Skeletal muscle tissue (tissue), 4 donors: Measurements from ENCODE around the gene MYEF2. TPM values are rescaled to one million over a fixed set of nuclear protein-coding genes. Genes with fewer than 3 reads are reported as not detected.
A peak's percentile ranks its signal among the peaks of the same experiment; 100 is the strongest.

ENCODE experiments used
- H3K27ac ChIP-seq: one replicate; pipeline ENCODE4 v1.7.0; 2013; ENCODE audit warnings: mild to moderate bottlenecking, low read depth, low read length, inconsistent platforms
- H3K27me3 ChIP-seq, 3 donors: one replicate each; pipeline ENCODE4 v1.7.0; 2013; ENCODE audit warnings: low read length in 3 of 3; ENCODE audit not compliant: control insufficient read depth in 3 of 3, insufficient read depth in 3 of 3
- H3K36me3 ChIP-seq, 3 donors: one replicate each; pipeline ENCODE4 v1.7.0; 2013; ENCODE audit warnings: low read length in 3 of 3; ENCODE audit not compliant: control insufficient read depth in 3 of 3, insufficient read depth in 3 of 3
- H3K4me1 ChIP-seq, 3 donors: one replicate each; pipeline ENCODE4 v1.7.0; 2013; ENCODE audit warnings: low read length in 3 of 3, mild to moderate bottlenecking in 3 of 3; ENCODE audit not compliant: control insufficient read depth in 3 of 3, insufficient read depth in 3 of 3
- H3K4me3 ChIP-seq, 3 donors: one replicate each; pipeline ENCODE4 v1.7.0; 2013; ENCODE audit warnings: low read length in 3 of 3
- H3K9ac ChIP-seq, 3 donors: one replicate each; pipeline ENCODE4 v1.7.0; 2013; ENCODE audit warnings: low read length in 3 of 3, mild to moderate bottlenecking in 3 of 3, moderate library complexity in 2 of 3, low read depth in 1 of 3
- H3K9me3 ChIP-seq, 3 donors: one replicate each; pipeline ENCODE4 v1.7.0; 2013; ENCODE audit warnings: low read length in 3 of 3; ENCODE audit not compliant: control insufficient read depth in 3 of 3
- total RNA-seq: library from RNA; depleted of rRNA; stranded (reverse); fragments of >200 nt; gene quantifications from one replicate; pipeline ENCODE4 v1.2.3, GENCODE V29; 2014
- donor health status: Osteomylitis.

Gene MYEF2, protein sequence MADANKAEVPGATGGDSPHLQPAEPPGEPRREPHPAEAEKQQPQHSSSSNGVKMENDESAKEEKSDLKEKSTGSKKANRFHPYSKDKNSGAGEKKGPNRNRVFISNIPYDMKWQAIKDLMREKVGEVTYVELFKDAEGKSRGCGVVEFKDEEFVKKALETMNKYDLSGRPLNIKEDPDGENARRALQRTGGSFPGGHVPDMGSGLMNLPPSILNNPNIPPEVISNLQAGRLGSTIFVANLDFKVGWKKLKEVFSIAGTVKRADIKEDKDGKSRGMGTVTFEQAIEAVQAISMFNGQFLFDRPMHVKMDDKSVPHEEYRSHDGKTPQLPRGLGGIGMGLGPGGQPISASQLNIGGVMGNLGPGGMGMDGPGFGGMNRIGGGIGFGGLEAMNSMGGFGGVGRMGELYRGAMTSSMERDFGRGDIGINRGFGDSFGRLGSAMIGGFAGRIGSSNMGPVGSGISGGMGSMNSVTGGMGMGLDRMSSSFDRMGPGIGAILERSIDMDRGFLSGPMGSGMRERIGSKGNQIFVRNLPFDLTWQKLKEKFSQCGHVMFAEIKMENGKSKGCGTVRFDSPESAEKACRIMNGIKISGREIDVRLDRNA
- 3.7 TPM for total RNA-seq

GRCh38 chr15:48177766-48178647, at the start of gene MYEF2:
Gene MYEF2 (minus strand): TSS chr15:48178295. CDS start chr15:48178237, 58 bp downstream.
- H3K4me1 ChIP-seq = peaks cover 0 to 2% (median 2%) of the 10 kb centered on the region in 3 donors
- peak within 1 kb of the TSS; percentile 51 to 59 (median 54) for H3K4me3 ChIP-seq
- H3K9ac ChIP-seq = peak within 1 kb of the TSS in 2 of 3 donors; percentile 1 to 62
- no peak within 1 kb of the TSS for H3K27ac ChIP-seq
- H3K36me3 ChIP-seq = no peaks in the 10 kb centered on the region
- peaks cover 6 to 10% (median 6%) of the 10 kb centered on the region in 3 donors for H3K27me3 ChIP-seq
- no peaks in the 10 kb centered on the region for H3K9me3 ChIP-seq

- Histone ChIP-seq H3K36me3 (no peaks in the 10 kb centered on the region), H3K27me3 (no peaks in the 10 kb centered on the region), H3K27ac (no peak overlapping the region), H3K4me1 (no peaks in the 10 kb centered on the region), H3K4me3 (no peak overlapping the region), H3K9me3 (no peaks in the 10 kb centered on the region), H3K9ac (no peak overlapping the region)
Measured at GRCh38 chr15:48225771-48226170, 47.7 kb upstream of the MYEF2 start.

GRCh38 chr15:48222627-48223026, 44.5 kb upstream of the MYEF2 start:
- Histone ChIP-seq H3K36me3 (no peaks in the 10 kb centered on the region), H3K27ac (no peak overlapping the region)

DNA sequence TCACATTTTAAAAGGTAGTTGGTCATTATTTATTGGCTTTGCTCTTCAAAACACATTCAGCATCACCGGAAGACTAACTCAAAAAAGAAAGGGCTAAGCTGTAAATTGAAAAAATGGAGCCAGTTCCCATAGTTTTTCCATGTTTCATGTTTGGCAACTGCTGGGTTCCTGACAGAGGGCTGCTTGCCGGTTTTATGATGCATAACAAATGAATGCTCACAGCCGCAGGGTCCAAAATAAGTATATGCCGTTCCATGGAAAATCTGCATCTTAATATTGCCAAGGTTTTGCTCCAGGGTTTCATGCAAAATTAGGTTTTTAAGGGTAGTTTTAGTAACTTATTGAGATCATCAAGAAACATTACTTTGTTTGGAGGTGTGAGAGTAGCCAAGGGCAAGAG, 43.8 kb upstream of the MYEF2 start:
- Histone ChIP-seq H3K9ac (no peak overlapping the region), H3K9me3 (no peaks in the 10 kb centered on the region), H3K4me1 (no peaks in the 10 kb centered on the region), H3K27ac (no peak overlapping the region), H3K36me3 (no peaks in the 10 kb centered on the region), H3K4me3 (no peak overlapping the region), H3K27me3 (no peaks in the 10 kb centered on the region)

More at GRCh38 chr15:48222627-48223026, 44.5 kb upstream of the MYEF2 start:
- Histone ChIP-seq H3K9me3 (no peaks in the 10 kb centered on the region), H3K4me3 (no peak overlapping the region), H3K9ac (no peak overlapping the region), H3K27me3 (no peaks in the 10 kb centered on the region), H3K4me1 (no peaks in the 10 kb centered on the region)

GRCh38 chr15:48221261-48221660, 43.2 kb upstream of the MYEF2 start:
- Histone ChIP-seq H3K4me1 (no peaks in the 10 kb centered on the region), H3K9ac (no peak overlapping the region), H3K27ac (no peak overlapping the region), H3K27me3 (no peaks in the 10 kb centered on the region), H3K9me3 (no peaks in the 10 kb centered on the region), H3K36me3 (no peaks in the 10 kb centered on the region), H3K4me3 (no peak overlapping the region)

GRCh38 chr15:48205981-48206380, 27.9 kb upstream of the MYEF2 start, which contains the start of gene SLC12A1:
Gene SLC12A1 (plus strand): TSS chr15:48206302. CDS start chr15:48207720, 1,418 bp downstream.
- H3K4me3 ChIP-seq = no peak within 1 kb of the TSS
- H3K4me1 ChIP-seq = no peaks in the 10 kb centered on the region
- no peaks in the 10 kb centered on the region for H3K9me3 ChIP-seq
- H3K27me3 ChIP-seq = no peaks in the 10 kb centered on the region
- H3K27ac ChIP-seq = no peak within 1 kb of the TSS
- no peak within 1 kb of the TSS for H3K9ac ChIP-seq
- no peaks in the 10 kb centered on the region for H3K36me3 ChIP-seq

GRCh38 chr15:48202068-48202467, 24.0 kb upstream of the MYEF2 start:
- H3K27me3 ChIP-seq = no peaks in the 10 kb centered on the region
- H3K4me3 ChIP-seq = no peak overlapping the region
- no peaks in the 10 kb centered on the region for H3K4me1 ChIP-seq
- no peak overlapping the region for H3K27ac ChIP-seq
- H3K36me3 ChIP-seq = no peaks in the 10 kb centered on the region
- no peak overlapping the region for H3K9ac ChIP-seq
- no peaks in the 10 kb centered on the region for H3K9me3 ChIP-seq

DNA sequence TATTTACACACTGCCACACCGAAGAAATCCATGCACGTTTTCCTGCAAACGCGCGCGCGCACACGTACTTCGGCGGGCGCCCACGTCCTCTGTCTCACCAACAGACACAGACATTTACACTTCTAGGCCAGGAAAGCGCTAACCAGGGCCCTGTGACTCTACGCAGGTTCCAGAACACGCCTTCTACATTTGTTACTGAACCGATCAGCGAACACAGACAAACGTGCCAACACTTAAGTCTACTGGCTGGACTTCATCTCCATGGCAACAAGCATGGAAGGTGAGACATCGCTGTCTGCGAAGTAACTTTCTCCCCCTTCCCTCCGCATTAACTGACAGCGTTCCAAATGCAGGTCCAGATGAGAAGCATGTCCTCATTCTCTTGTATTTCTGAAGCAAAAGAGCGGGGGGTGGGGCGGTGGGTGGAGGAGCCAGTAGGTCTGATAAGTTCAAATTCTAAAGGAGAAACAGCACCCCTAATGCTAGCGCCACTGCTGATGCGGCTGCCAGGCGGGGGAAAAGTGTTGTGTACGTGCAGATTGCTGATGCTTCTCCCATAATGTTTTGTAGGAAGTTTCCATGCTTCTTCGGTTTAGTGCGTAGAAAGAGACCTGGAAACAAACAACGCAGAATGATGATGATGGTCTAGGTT, 13.6 kb upstream of the MYEF2 start, which contains the start of gene CTXN2:
Gene CTXN2, plus strand, starts transcription at position 92 of the 652 bp plus-strand sequence. CDS start 9,636 bp downstream, outside the sequence.
- Histone ChIP-seq H3K4me3 (no peak within 1 kb of the TSS), H3K36me3 (no peaks in the 10 kb centered on the region), H3K4me1 (no peaks in the 10 kb centered on the region), H3K9ac (no peak within 1 kb of the TSS), H3K9me3 (no peaks in the 10 kb centered on the region), H3K27me3 (peaks cover 4 to 12% (median 10%) of the 10 kb centered on the region in 3 donors), H3K27ac (no peak within 1 kb of the TSS)

- H3K4me3 ChIP-seq = no peak overlapping the region
- no peak overlapping the region for H3K27ac ChIP-seq
- H3K4me1 ChIP-seq = no peaks in the 10 kb centered on the region
- no peak overlapping the region for H3K9ac ChIP-seq
- H3K36me3 ChIP-seq = no peaks in the 10 kb centered on the region
- no peaks in the 10 kb centered on the region for H3K9me3 ChIP-seq
- peaks cover 4 to 12% (median 10%) of the 10 kb centered on the region in 3 donors for H3K27me3 ChIP-seq
Measured at GRCh38 chr15:48190932-48191573, 13.0 kb upstream of the MYEF2 start.
